ENCODE measurements around the gene PMM1.

The PMM1 gene

DNA sequence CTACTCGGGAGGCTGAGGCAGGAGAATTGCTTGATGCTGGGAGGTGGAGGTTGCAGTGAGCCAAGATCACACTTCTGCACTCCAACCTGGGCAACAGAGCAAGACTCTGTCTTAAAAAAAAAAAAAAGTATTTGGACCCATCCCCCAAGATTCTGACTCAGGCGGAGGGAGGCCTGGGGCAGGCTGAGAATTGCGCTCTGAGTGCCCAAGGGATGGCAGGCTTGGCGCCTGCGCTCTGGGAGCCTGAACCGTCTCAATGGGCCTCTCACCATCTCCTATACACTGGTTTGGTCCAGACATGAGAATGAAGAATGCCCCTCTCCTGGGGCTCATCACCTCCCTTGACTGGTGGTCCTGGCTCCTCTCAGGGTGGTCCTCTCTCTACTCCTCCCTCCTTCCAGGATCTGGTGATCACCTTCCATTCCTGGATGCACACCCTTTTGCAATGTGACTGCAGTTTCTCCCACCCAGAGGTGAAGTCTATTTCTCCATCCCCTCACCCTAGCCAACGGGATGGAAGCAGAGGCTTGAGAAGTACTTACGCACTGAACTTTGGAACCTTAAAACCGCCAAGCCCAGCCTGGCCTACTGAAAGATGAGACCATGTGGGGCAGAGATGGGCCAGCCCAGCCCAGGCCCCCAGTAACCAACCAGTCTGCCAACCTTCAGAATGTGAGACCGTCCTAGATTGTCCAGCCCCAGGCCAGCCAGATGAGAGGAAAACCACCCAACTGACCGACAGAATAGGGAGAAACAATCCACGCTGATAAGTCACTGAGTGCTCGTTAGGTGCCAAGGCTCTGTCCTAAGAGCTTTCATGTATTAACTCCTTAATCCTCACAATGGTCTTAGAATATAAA is 50.3 kb downstream of the PMM1 start:
- no peak for DNase-seq (ENCODE audit: low read depth in 2 of 3, low spot score in 1 of 3)

DNA sequence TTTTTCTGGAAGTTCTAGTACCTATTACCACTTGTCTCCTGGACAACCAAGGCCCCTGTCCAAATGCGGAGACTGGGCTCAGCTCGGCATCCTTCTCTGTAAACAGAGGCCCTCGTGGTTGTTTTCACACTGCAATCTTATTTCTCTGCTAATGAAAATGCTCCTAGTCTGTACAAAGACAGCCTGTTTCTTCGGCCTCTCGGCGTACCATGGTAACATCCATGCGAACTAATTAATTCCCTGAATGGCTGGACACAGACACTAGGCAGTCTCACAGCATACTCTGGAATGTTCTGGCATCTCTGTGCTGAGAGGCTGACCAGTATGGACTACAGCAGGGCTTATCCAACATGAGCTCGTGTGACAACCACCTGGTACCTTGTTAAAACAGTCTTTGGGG is 51.1 kb downstream of the PMM1 start:
- DNase-seq (ENCODE audit: low read depth in 2 of 3, low spot score in 1 of 3): no peak

DNA sequence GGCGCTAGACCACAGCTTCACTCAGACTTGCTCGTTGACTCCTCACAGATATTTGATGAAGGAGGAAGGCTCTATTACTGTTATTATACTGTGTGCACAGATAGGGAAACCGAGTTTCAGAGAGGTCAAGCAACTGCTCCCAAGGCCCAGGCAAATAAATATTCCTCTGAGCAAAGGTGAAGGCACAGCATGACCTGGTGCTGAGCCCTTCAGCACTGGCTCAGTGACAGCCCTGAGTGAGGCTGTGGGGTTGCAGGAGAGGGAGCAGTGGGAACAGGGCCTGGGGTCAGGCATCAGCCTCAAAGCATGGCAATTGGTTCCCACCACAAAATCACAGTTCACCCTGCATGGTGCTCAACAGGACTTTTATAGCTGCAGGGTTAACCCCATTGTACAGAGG is 52.4 kb downstream of the PMM1 start:
- DNase-seq (ENCODE audit: low read depth in 2 of 3, low spot score in 1 of 3): no peak

DNA sequence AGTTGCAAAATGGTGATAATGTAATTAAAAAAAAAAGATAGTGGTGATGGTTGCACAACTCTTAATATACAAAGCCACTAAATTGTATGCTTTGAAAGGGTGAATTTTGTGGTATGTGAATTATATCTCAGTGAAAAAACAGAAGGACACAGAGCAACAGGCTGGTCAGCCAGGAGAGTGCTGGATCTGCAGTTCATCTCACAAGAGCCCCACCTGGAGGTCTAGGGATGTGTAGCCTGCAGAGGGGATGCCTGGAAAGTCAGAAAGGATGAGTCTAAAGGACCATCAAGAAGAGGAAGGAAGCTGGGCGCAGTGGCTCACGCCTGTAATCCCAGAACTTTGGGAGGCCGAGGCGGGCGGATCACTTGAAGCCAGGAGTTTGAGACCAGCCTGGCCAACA is 54.4 kb downstream of the PMM1 start:
- no peak for DNase-seq (ENCODE audit: low read depth in 2 of 3, low spot score in 1 of 3)

DNA sequence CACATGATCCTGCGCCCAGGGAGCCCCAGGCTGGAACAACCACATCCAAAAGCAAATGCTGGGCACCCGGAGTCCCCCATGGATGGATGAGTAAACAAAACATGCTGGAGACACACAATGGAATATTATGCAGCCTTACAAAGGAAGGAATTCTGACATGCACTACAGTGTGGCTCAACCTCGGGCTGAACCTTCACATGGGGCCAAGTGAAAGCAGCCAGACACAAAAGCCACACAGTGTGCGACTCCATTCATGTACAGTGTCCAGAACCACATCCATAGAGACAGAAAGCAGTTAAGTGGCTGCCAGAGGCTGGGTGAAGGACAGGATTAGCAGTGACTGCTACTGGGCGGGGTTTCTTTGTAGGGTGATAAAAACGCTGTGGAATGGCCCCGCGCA is 55.4 kb downstream of the PMM1 start:
- DNase-seq (ENCODE audit: low read depth in 2 of 3, low spot score in 1 of 3): no peak

DNA sequence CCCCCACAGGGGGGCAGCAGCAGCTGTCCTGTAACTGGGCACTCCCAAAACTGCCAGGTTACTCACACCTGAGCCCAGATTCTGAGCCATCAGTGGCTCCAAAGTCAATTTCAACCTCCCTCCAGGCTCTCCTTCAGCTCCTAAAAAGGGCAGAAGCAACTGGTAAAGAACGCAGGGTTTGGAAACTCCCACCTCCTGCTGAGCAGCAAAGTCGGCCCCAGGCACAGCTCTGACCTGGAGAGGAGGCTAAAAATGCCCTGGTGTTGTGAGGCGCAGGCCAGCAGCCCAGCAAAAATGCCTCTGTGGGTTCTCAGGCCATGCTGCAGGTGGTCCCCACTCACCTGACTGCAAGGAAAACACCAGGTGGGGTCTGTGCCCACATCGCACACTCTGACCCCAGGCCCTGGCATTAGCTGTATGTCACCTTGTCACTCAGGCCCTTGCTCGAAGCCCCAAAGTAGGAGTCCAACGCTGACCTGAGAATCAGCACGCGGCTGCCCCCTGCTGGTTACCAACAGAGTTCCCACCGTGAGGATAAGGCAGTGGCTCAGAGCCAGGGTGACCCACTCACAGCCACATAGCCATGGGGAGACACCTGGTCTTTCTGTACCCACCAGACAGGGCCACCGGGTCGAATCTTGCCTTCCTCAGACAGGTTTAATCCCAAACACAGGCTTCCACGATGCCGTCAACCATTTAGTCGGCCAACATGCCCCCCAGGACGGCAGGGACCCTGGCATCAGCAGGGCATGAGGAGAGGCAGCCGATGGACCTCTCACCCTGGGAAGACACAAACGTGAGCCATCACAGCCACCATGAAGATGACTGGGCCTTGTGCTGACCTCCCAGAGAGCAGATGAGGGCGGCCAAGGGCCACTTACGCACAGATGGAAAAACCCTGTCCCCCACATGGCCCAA is 56.5 kb downstream of the PMM1 start:
- peak; percentile 50 to 66 (median 62) for DNase-seq (ENCODE audit: low read depth in 2 of 3, low spot score in 1 of 3)

DNA sequence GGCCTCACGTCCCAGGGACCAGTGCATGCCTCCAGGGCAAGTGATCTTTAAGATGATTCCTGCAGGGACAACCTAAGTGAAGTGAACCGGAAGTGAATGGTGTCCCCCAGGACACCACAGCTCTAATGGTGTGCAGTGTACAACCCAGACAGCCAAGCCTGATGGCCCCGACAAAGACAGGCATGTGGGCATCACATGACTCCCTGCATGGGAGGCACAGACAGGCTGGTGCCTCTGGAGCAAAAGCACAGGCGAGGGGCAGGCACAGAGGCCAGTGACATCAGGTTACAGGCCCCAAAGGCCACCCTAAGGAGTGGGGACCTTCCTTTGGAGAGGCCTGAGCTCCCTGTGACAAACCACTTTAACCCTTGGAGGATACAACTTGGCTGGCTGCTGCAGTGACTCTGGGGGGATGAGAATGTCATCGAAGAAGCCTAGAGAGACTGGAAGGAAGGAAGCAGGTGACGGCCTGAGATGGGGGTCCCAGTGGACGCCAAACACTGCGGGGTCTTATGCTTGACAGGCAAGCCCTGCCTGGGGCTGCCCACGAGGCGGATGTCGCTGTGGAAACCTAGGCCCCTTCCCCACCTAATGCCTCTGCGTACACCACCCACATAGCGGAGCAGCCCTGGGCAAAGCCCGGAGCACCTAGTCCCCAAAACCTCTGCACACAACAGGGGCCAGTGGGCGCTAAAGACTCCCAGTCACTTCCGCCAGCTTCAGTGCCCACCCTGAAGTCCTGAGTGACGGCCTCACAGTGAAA is 57.7 kb downstream of the PMM1 start:
- no peak for DNase-seq (ENCODE audit: low read depth in 2 of 3, low spot score in 1 of 3)

DNA sequence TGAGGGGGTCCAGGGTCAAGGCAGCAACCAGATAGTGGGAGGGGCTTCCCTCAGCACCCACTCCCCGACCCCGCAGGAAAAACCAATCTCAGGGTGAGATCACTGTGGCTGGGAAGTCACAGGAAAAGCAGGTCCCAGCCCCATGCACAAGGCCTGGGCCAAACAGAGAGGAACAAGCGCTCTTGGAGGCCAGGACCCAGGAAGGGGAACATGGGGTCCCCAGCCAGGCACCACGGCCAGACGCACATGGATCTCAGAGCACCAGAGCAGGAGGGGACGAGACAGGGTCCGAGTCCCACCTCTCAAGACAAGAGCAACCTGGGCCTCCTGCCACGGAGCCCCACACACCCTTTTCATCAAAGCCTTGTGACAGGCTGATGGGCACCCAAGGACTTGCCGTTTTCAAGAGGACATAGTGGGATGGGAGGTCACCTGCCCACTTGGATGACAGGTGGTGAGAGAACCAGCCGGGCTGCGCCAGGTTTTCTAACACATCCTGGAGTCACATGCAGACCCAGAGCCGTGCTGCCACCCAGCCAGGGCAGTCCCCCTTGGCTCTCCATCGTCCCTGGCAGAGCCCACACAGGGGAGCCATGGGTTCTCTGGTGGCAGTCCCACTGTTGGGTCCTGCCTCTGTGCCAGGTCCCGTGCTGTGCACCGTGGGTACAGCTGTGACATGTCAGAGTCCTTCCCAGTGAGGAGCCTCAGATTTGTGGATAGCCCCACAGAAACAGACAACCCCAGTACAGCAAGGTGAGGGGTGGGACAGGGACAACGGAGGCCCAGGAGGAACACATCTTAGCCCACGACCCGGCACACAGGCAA is 58.5 kb downstream of the PMM1 start:
- DNase-seq (ENCODE audit: low read depth in 2 of 3, low spot score in 1 of 3): no peak

DNA sequence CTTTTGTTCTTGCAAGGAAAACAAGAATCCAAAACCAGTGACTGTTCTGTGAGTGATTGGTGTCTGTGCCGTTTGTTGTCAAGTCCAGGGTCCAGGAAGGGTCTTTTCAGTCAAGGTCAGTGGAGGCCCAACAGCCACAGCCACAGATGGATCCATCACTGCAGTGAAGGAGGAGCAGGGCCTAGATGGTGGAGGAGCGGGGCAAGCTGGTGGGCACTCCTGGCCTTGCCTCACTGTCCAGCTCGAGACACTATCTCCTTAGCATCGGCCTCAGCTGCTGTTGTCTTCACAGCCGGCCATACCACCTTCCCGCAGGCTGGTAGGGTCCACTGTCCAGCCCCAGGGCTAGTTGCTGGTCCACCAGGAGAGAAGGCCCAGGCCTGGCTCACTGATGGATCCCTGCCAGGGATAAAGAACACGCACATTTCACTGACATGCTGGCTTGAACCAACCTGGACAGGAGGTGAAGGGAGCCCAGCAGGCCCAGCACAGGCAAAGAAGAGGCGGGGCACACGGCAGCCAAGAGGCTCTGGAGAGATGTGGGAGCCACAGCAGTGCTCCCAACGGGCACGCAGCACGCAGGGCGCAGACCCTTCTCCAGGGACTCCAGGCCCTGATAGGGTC is 60.6 kb downstream of the PMM1 start:
- no peak for DNase-seq (ENCODE audit: low read depth in 2 of 3, low spot score in 1 of 3)

DNA sequence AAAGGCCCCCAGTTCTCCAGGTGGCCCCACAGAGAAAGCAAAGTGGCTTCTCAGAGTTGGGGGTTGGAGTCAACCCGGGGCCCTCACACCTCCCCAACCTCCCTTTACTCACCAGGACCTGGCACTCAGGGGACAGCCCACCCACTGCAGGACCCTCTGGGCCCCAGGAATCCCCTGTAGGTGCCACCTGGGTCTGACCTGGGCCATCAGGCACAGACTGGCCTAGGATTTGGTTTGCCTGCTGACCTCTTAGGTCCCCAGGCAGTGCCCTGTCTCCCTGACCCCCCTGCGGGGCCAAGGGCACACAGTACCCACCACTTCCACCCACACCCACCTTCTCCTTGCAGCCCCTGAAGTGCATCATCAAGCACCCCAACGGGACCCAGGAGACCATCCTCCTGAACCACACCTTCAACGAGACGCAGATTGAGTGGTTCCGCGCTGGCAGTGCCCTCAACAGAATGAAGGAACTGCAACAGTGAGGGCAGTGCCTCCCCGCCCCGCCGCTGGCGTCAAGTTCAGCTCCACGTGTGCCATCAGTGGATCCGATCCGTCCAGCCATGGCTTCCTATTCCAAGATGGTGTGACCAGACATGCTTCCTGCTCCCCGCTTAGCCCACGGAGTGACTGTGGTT is 61.4 kb downstream of the PMM1 start:
- DNase-seq (ENCODE audit: low read depth in 2 of 3, low spot score in 1 of 3): no peak

Measured in stimulated activated CD4-positive, alpha-beta T cell treated with anti-CD3 and anti-CD28 coated beads, Interleukin-12 subunit alpha, Interleukin-12 subunit beta, amount 100 ng/mL, for 48 hours (primary cell).